LoVo (cell line): ENCODE data around the gene HNRNPU.

ENCODE experiments used
- DNase-seq: peaks from one replicate; pipeline ENCODE4 v3.0.0-alpha.2; 2016; ENCODE audit warnings: low spot score

Gene HNRNPU

DNA sequence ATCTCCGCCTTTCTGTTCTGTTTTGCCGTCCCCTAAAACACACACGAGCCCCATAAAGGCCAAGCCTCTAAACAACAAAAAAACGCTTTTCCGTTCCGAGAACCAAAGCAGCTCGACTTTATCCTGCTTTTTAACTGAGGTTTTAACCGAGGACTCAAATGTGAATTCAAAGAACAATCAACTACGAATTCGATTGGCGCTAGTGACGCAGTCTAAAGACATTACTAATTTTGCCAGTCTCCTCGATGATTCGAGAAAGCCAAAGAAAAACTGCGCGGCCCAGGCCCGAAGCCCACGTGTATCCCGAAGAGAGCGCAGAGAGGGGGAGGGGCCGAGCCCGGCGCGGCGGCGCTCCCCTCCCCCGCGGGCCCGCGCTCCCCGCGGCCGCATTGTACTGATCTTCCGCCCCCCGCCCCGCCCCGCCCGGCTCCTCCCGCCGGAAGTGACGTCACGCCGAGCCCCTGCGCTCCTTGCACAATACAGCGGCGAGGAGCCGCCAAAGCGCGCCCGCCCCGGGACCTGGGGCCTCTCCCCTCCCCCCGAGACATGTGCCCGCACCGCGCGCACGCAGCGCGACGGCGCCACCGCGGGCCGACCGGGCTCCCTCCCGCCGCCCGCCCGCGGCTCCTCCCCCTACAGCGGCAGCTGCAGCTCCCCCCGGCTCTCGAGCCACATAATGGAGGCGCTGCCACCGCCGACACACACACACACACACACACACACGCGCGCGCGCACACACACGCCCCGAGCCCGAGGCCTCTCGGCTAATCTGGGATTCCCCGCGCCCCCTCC lies 1.4 kb downstream of the HNRNPU start:
- DNase-seq, result peak; percentile 88

DNA sequence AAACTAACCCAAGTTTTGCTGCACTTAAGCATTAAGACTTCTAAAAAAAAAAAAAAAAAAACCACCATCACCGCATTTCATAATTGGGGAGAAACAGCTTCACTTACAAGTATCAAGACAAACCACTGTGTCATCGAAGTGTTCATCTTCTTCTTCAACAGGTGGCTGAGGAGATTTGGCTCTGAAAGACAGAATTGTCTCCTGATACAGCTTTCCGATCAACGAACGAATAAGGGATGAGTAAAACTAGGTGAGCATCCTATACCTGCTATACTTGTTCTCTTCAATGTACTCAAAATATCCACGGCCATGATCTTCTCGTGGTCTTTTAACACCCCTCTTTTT lies 2.0 kb downstream of the HNRNPU start:
- DNase-seq, result no peak

DNA sequence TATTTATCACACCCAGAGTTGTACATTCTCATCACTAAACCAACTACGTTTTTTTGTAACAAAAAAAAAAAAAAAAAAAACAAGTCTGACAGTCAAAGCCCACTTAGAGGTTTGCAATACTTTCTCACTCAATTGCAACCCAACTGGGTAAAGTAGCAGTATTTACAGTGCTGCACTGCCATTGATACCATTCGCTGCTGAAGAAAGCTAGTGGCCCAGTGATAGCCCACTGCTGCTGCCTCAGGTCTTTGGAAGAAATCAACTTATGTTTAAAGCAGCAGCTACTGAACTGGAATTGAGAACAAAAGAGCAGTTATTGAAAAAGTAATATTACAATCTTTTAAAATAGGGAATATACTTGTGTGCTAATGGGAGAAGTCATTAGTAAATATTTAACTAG lies 2.7 kb downstream of the HNRNPU start:
- DNase-seq, result no peak

DNA sequence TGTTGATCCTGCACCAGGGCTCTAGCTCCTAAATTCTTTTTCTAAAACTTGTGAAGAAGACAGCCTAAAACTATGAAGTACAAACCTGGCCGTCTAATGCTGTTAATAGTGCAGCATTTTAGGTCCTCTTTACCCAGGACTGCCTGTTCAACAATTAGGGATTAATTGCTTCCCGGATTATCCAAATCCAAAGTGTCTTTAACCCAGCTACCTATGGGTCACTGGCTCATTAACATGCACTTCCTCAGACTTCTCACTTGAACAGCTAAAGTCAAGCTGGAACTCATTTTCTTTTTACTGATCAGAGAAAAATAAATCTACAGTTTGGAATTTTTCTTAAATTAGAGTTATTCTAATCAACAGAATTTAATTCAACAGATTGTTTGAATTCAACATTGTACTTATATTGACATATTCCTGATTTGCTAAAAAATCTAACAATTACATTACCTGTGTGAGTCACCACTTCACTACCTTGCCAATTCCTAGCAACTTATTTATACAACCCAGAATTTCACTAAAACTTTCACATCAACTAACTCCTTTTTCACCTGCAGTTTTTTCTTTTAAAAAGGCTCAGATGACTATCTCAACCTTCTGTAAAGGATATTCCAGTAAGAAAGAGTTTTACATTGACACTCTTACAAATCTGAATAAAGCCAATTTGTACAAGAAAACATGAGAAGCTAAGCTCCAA lies 3.3 kb downstream of the HNRNPU start:
- no peak for DNase-seq

DNA sequence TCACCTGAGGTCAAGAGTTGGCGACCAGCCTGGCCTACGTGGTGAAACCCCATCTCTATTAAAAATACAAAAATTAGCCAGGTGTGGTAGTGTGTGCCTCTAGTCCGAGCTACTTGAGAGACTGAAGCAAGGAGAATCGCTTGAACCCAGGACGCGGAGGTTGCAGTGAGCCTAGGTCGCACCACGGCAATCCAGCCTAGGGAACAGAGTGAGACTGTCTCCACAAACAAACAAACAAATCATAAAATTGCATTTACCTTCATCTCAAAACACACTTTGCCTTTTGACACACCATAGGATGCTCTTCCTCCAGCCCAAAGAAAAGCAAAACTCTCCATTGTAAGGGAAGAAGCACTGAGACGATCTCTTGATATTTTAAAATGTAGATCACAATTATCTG lies 4.3 kb downstream of the HNRNPU start:
- no peak for DNase-seq

DNA sequence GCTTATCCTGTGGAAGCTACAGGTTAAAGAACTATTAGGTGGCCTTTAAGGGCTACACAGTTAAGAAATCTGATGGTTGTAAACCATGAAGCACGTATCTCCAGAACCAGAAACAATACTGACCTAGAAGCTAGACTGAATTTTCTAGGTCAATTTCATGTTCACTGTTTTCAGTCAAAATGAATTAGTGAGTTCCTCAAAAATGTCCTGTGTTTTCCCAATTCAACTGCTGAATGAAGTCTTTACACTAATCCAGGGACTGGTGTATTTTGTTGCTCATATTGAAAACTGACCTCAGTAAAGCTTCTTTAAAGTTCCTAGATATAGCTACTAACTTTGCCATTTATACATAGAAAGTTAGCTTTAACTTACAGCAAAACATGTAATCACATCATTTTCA lies 6.0 kb downstream of the HNRNPU start:
- DNase-seq, result no peak

DNA sequence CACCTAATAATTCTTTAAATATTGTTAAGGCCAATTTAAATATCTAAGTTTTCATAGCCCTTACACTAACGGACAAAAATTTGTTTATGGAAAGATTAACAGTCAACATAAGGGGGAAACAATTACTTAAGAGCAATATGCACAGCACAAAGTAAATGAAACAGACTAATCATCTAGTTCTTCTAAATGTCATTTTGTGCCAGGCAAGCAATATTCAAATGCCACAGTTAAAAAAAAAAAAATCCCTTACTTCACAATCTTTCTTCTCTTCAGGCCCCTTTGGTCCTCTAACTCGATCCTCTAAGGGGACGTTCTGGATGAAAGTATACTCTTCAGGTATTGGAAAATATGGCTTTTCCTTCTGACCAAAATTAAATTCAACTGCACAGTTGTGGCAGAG lies 6.6 kb downstream of the HNRNPU start:
- no peak for DNase-seq

DNA sequence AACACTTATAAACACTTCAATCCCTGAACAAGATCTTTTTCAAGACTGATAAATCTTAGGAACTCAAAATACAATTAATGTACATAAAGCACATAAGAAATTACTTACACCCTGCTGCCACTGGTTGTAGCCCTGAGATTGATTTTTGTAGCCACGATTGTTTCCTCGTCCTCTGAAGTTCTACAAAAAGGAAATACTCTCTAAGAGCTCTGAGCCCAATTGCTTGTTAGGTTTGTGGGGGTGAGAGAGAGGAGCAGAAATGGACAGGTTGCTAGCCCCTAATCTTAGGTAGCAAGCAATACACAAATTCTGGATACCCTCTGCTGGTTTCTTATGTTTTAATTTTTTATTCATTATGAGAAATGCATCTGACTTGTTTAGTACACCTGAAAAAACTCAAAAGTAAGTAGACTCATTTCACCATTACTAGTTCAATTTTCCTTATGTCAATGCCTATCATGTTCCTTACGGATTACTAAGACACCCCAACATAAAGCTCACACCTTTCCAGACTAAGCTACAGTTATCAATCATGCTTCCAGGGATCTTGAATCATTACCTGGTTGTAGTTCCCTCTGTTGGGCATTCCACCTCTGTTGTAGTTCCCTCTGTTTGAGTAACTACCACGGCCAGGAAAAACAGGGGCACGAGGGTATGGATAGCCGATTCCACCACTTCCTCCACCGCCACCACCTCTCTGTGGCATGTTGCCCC lies 9.3 kb downstream of the HNRNPU start:
- DNase-seq, result no peak

DNA sequence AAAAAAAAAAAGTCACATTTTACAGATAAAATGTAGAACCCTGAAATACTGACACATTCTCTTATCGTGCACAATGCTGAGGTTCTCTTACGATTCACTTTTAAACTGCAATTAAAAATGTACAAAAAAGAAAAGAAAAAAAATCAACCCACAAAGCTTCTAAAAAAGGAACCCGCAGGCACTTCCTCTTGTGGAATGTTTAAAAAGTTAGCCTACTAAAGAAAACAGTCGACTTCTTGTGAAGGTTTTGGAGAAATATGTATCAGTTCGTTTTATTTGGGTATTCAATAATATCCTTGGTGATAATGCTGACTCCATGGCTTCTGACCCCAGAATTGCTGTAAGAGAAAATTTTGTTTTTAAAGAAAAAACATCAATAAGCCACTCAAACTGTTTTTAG lies 10.2 kb downstream of the HNRNPU start:
- DNase-seq, result no peak

DNA sequence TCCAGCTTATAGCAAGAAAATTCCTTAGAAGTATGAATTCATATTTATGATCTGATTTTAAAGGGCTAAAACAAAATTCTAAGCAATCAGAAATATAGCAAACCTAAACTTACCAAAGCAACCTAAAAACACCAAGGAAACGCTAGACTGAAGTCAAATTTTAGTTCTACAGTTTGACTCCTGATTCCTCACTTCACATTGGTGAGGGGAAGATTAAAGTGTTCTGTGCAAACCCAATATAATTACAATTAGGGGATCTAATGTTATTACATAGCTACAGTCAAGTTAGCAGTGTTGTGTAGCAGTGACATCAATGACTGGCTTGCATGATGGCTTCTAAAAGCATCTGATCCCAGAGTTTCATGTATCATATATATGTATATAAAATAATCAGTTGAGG lies 11.6 kb downstream of the HNRNPU start:
- DNase-seq, result no peak

DNA sequence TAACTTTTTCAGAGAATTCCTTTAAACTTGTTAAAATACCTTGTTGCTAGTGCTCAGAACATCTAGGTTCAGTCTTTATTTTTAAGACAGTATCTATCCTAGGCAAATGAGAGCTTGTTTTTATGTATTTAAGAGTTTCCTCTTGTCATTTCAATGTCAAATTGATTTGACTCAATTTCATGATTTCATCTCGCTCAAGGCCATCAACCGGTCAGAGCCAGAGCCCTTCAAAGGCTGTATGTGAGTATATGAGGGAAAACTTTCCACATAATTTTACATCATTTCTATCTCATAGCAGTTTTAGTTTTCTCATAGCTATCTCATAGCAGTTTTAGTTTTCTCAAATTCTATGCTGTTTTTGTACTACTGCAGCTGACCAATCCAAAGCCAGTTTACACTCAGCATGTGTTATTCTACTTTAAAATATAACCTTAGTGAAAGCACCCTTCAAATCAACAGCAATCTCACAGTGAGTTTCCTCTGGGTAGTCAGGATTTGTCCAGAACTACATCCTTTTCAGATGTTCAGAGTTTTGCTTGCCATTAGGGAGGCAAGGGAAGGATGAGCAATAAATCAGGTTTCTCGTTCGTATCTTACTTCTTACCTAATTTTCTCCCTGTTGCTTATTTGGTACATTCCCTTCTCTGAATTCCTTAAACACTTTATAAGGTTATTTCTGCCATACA lies 12.7 kb downstream of the HNRNPU start:
- no peak for DNase-seq

DNA sequence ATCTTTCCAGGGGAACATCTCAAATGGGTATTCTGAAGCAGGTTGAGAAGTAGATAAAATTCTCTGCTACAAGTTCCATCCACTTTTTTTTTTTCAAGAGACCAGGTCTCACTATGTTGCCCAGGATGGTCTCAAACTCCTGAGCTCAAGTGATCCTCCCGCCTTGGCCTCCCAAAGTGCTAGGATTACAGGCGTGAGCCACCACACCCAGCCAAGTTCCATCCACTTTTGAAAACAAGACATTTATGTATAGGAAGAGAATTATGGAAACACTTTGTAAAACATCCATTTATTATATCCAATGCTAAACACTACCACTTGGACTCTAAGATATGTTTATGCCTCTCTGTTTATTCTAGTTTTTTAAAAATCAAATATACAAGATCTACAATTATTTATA lies 13.4 kb downstream of the HNRNPU start:
- DNase-seq, result no peak

DNA sequence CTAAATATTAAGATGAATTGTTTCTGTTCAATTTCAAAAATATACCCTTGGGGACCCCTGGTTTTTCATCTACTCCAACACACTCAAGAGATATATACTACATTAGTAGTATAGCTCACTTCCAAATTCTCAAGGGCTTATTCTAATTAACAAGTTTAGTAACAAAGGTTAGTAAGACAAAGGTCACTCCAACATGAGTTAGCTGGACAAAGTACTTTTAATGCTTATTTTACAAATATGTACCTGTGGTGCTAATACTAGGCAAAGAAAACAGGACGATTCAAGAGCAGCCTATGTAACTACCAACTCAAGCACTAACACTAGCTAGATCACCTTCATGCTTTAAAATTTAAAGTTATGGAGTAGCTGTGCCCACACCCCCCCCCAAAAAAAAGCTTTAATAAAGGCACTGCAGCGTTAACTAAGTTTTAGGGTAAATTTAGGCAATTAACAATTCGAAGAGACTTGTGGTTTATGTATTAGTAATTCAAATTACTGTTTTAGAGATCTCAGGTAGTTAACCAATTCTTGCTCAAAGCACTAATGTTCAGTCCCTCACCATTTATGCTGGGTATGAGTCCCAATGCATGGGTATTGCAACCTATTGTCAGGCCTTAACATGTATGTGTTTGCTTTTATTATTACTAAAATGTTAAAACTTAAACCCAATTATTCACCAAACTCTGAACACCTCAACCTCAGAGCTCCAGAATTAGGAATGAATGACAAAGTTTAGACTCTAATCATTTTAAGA lies 14.1 kb downstream of the HNRNPU start:
- no peak for DNase-seq

DNA sequence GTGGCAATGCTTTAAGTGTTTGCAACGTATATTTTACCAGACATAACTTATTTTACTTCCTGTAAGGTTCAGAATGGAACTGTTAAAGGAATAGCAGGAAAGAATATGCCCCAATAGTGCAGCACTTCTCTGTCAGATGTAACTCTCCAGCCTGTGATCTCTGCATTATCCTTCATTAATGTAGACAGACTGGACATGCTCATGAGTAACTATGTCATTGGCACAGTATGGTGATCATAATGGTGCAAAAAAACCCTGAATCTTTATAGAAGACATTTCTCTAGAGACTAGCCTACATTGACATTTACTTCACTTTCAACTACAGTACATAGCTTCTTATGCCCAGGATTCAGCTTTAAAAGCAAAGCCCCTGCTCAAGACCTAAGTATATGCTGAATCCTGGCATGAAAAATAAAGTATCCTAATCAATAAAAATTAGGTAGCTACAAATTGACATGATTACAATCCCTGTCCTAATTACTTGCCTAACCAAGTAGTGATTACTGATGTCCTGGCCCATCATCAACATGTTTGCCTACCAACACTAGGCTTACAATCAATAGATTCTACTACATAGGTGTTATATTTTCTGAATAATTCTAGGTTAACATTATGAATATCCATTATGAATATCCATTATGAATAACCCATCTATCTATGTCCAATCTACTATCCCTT lies 15.0 kb downstream of the HNRNPU start:
- DNase-seq, result no peak

DNA sequence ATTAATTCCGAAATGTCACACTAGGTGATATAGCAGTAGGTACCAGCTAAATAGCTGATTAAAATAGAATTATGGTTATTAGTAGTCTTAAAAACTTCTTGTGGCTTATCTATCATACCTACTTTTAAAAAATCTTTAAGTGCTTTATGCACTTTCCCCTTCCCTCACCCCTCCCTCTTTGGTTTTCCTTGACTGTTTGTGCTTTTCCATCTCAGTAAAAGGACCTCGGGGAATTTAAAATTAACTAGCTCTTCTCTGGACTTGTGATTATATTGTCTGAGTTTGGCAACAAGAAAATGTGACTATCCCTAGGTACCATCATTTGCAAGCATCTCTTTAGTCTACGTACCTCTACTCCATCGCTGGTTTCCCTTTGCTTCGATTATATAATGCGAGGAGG lies 17.7 kb downstream of the HNRNPU start:
- DNase-seq, result no peak

DNA sequence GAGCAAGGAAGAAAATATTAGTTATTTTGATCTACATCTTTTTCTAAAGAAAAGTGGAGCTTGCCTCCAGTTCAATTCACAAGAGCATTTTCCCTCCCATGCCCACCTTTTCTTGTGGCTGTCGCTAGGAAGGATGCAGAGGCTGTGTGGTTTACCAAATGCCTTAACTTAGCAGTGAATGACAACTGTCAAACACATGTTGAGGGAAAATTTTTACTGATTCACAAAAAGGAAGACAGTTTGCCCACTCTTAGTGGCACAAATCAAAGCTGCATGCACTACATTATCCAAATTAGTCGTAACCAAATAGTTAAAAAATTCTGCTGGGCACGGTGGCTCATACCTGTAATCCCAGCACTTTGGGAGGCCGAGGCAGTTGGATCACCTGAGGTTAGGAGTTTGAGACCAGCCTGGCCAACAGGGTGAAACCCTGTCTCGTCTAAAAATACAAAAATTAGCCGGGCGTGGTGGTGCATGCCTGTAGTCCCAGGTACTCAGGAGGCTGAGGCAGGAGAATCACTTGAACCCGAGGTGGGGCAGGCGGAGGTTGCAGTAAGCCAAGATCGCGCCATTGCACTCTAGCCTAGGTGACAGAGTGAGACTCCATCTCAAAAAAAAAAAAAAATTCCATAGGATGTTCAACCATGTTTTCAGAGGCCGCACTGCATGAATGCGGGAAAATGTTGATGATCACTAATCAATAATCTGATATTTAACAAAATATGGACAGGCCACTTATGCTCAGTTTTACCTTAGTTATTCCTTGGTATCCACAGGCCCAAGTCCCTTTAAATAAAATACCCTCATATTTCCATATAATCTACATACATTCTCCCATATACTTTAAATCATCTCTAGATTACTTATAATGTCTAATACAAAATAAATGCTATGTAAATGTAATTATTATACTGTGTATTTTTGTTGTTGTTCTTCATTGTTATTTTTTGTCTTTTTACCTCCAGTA lies 19.9 kb downstream of the HNRNPU start:
- no peak for DNase-seq

DNA sequence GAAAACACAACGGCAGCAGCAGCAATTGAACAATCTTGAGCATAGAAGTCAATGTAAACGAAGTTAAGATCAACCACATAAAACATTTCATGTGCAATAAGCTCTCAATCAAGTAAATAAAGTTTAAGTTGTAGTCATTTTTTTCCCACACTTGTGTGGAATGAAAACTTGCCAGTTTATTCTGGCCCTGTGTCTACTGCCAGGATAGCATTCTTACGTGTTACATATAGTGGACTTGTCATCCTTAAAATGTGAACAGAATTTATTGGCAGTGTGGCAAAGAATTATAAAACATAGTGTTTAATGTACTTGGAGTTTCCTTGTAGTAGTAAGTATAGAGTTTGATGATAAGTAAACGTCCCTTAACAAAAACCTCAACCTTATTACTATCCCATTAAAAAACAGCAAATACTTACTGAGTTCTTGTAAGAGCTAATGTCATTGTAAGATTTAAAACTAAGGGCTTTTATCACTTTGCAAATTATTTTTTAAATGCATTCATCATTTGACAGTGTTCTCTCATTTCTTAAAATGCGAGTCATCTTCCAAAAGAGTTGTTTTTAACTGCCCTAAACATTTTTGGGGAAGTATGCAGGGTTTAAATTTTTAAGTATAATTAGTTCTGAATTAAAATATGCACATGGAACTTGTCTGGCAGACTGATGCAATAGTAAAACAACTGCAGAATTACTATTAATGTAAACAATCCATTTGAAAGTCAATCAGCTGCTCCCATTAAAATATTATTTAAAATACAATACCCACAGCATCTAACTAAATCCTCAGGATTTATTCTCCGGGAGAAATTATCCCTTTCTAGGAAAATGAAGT lies 21.0 kb downstream of the HNRNPU start:
- DNase-seq, result no peak

DNA sequence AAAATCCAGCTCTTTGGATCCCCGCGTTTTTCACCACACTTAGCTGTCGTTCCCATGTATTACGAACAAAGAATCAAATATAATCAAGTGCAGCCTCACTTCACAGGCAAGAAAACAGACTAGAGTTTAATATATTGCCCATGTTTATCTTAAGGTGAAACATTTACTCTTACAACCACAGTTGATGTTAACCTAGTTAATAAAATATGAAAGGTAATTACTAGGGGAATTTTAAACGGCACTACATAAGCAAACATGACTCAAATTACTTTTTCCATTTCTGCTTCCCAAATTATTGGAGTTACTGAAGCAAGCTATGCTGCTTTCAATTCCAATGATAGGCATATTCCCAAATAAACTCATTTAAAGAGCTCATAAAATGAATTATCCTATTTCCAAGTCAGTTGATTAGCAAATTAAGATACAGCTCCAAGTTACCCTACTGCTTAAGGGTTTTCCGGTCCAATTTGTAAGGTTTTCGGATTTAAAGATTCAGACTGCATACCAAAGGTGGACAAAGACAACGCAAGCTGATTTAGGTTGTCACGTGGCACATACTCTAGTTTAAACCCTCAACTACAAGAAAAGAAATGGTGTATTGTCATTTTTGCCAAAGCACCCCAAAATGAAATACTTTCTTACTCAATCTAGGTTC lies 22.9 kb downstream of the HNRNPU start:
- DNase-seq, result no peak
